ENCODE results near the gene TRIP13.
"Not testable (repeated sequence)": the region's sequence is repeated elsewhere in the genome, so short reads cannot be mapped to it uniquely, and the experiment has no call there.

Gene TRIP13

GRCh38 chr5:851076-851475, 41.6 kb upstream of the TRIP13 start:
- Histone ChIP-seq H3K36me3 (ENCODE audit: control insufficient read depth, insufficient read depth, low read length) (no peaks in the 10 kb centered on the region), H3K27me3 (ENCODE audit: control insufficient read depth, insufficient read depth, low read length) (peaks cover 3% of the 10 kb centered on the region), H3K9ac (ENCODE audit: low read length) (no peak overlapping the region), H3K4me1 (ENCODE audit: control insufficient read depth, insufficient read depth, low read length) (no peaks in the 10 kb centered on the region), H3K4me3 (ENCODE audit: low read length) (no peak overlapping the region), H3K27ac (ENCODE audit: low read depth, low read length) (no peak overlapping the region)

GRCh38 chr5:851553-851952, 41.1 kb upstream of the TRIP13 start:
- no peak overlapping the region for H3K27ac ChIP-seq (ENCODE audit: low read depth, low read length)
- H3K27me3 ChIP-seq (ENCODE audit: control insufficient read depth, insufficient read depth, low read length): peaks cover 3% of the 10 kb centered on the region
- H3K9ac ChIP-seq (ENCODE audit: low read length): no peak overlapping the region
- no peak overlapping the region for H3K4me3 ChIP-seq (ENCODE audit: low read length)
- no peaks in the 10 kb centered on the region for H3K36me3 ChIP-seq (ENCODE audit: control insufficient read depth, insufficient read depth, low read length)
- no peaks in the 10 kb centered on the region for H3K4me1 ChIP-seq (ENCODE audit: control insufficient read depth, insufficient read depth, low read length)

- Histone ChIP-seq H3K27ac (ENCODE audit: low read depth, low read length) (no peak overlapping the region), H3K9ac (ENCODE audit: low read length) (no peak overlapping the region), H3K36me3 (ENCODE audit: control insufficient read depth, insufficient read depth, low read length) (no peaks in the 10 kb centered on the region), H3K4me1 (ENCODE audit: control insufficient read depth, insufficient read depth, low read length) (no peaks in the 10 kb centered on the region), H3K4me3 (ENCODE audit: low read length) (no peak overlapping the region), H3K27me3 (ENCODE audit: control insufficient read depth, insufficient read depth, low read length) (peaks cover 3% of the 10 kb centered on the region)
Measured at GRCh38 chr5:852018-852417, 40.7 kb upstream of the TRIP13 start.

- Histone ChIP-seq H3K4me3 (ENCODE audit: low read length) (no peak overlapping the region), H3K4me1 (ENCODE audit: control insufficient read depth, insufficient read depth, low read length) (no peaks in the 10 kb centered on the region), H3K36me3 (ENCODE audit: control insufficient read depth, insufficient read depth, low read length) (no peaks in the 10 kb centered on the region), H3K9ac (ENCODE audit: low read length) (no peak overlapping the region), H3K27me3 (ENCODE audit: control insufficient read depth, insufficient read depth, low read length) (peaks cover 3% of the 10 kb centered on the region), H3K27ac (ENCODE audit: low read depth, low read length) (no peak overlapping the region)
Measured at GRCh38 chr5:852431-853401, 40.0 kb upstream of the TRIP13 start.

GRCh38 chr5:853416-854090, 39.1 kb upstream of the TRIP13 start:
- not testable (repeated sequence) for H3K4me3 ChIP-seq (ENCODE audit: low read length); H3K27me3 ChIP-seq (ENCODE audit: control insufficient read depth, insufficient read depth, low read length); H3K9ac ChIP-seq (ENCODE audit: low read length); H3K27ac ChIP-seq (ENCODE audit: low read depth, low read length); H3K4me1 ChIP-seq (ENCODE audit: control insufficient read depth, insufficient read depth, low read length); H3K36me3 ChIP-seq (ENCODE audit: control insufficient read depth, insufficient read depth, low read length)

- Histone ChIP-seq H3K4me1 (ENCODE audit: control insufficient read depth, insufficient read depth, low read length) (no peaks in the 10 kb centered on the region), H3K36me3 (ENCODE audit: control insufficient read depth, insufficient read depth, low read length) (no peaks in the 10 kb centered on the region), H3K9ac (ENCODE audit: low read length) (no peak overlapping the region), H3K27me3 (ENCODE audit: control insufficient read depth, insufficient read depth, low read length) (peaks cover 3% of the 10 kb centered on the region), H3K4me3 (ENCODE audit: low read length) (no peak overlapping the region), H3K27ac (ENCODE audit: low read depth, low read length) (no peak overlapping the region)
Measured at GRCh38 chr5:854217-854616, 38.5 kb upstream of the TRIP13 start.

GRCh38 chr5:854966-855743, 37.5 kb upstream of the TRIP13 start:
- Histone ChIP-seq H3K27me3 (ENCODE audit: control insufficient read depth, insufficient read depth, low read length) (peaks cover 3% of the 10 kb centered on the region), H3K4me1 (ENCODE audit: control insufficient read depth, insufficient read depth, low read length) (no peaks in the 10 kb centered on the region), H3K36me3 (ENCODE audit: control insufficient read depth, insufficient read depth, low read length) (no peaks in the 10 kb centered on the region), H3K4me3 (ENCODE audit: low read length) (no peak overlapping the region), H3K27ac (ENCODE audit: low read depth, low read length) (no peak overlapping the region), H3K9ac (ENCODE audit: low read length) (no peak overlapping the region)

- no peaks in the 10 kb centered on the region for H3K4me1 ChIP-seq (ENCODE audit: control insufficient read depth, insufficient read depth, low read length)
- H3K4me3 ChIP-seq (ENCODE audit: low read length): no peak overlapping the region
- no peaks in the 10 kb centered on the region for H3K36me3 ChIP-seq (ENCODE audit: control insufficient read depth, insufficient read depth, low read length)
- H3K27me3 ChIP-seq (ENCODE audit: control insufficient read depth, insufficient read depth, low read length): peaks cover 1% of the 10 kb centered on the region
- H3K27ac ChIP-seq (ENCODE audit: low read depth, low read length): no peak overlapping the region
- H3K9ac ChIP-seq (ENCODE audit: low read length): no peak overlapping the region
Measured at GRCh38 chr5:855771-856530, 36.7 kb upstream of the TRIP13 start.

GRCh38 chr5:856531-857425, 35.9 kb upstream of the TRIP13 start:
- Histone ChIP-seq H3K27me3 (ENCODE audit: control insufficient read depth, insufficient read depth, low read length) (no peaks in the 10 kb centered on the region), H3K4me1 (ENCODE audit: control insufficient read depth, insufficient read depth, low read length) (no peaks in the 10 kb centered on the region), H3K9ac (ENCODE audit: low read length) (no peak overlapping the region), H3K27ac (ENCODE audit: low read depth, low read length) (no peak overlapping the region), H3K4me3 (ENCODE audit: low read length) (no peak overlapping the region), H3K36me3 (ENCODE audit: control insufficient read depth, insufficient read depth, low read length) (no peaks in the 10 kb centered on the region)

- no peak overlapping the region for H3K27ac ChIP-seq (ENCODE audit: low read depth, low read length)
- H3K9ac ChIP-seq (ENCODE audit: low read length): no peak overlapping the region
- H3K4me1 ChIP-seq (ENCODE audit: control insufficient read depth, insufficient read depth, low read length): no peaks in the 10 kb centered on the region
- H3K4me3 ChIP-seq (ENCODE audit: low read length): no peak overlapping the region
- H3K27me3 ChIP-seq (ENCODE audit: control insufficient read depth, insufficient read depth, low read length): no peaks in the 10 kb centered on the region
- H3K36me3 ChIP-seq (ENCODE audit: control insufficient read depth, insufficient read depth, low read length): peaks cover 7% of the 10 kb centered on the region
Measured at GRCh38 chr5:858726-859125, 34.0 kb upstream of the TRIP13 start.

- H3K9ac ChIP-seq (ENCODE audit: low read length): no peak overlapping the region
- no peak overlapping the region for H3K4me3 ChIP-seq (ENCODE audit: low read length)
- H3K27me3 ChIP-seq (ENCODE audit: control insufficient read depth, insufficient read depth, low read length): no peaks in the 10 kb centered on the region
- H3K4me1 ChIP-seq (ENCODE audit: control insufficient read depth, insufficient read depth, low read length): no peaks in the 10 kb centered on the region
- H3K27ac ChIP-seq (ENCODE audit: low read depth, low read length): no peak overlapping the region
- peaks cover 12% of the 10 kb centered on the region for H3K36me3 ChIP-seq (ENCODE audit: control insufficient read depth, insufficient read depth, low read length)
Measured at GRCh38 chr5:859391-859790, 33.3 kb upstream of the TRIP13 start.
